Stimulated activated CD4-positive, alpha-beta T cell treated with anti-CD3 and anti-CD28 coated beads, Interleukin-4, amount 100 ng/mL, for 4 hours (primary cell): Measurements from ENCODE around the gene SRPK3.

ENCODE experiments used
- DNase-seq, 2 experiments: peaks; one replicate each; pipeline ENCODE4 v3.0.0-alpha.2; 2020

The SRPK3 gene

DNA sequence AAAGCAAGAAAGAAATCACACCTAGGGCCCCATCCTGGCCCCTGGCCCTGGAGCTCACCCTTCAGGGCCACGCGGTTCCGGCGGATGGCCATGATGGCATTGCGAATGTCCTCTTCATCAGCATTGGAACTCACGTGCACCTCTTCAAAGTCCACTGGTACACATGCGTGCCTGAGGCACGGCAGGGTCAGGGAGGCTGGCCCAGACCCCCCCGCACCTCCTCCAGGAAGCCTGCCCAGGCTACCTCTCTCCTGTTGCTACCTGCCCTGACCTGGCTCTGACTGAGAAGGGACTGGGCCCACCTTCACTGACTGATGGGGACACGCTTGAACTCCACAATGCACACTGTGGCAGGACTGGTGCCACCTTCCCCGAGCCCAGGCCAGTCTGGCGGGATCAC, 8.8 kb downstream of the SRPK3 start:
- DNase-seq = no peak

DNA sequence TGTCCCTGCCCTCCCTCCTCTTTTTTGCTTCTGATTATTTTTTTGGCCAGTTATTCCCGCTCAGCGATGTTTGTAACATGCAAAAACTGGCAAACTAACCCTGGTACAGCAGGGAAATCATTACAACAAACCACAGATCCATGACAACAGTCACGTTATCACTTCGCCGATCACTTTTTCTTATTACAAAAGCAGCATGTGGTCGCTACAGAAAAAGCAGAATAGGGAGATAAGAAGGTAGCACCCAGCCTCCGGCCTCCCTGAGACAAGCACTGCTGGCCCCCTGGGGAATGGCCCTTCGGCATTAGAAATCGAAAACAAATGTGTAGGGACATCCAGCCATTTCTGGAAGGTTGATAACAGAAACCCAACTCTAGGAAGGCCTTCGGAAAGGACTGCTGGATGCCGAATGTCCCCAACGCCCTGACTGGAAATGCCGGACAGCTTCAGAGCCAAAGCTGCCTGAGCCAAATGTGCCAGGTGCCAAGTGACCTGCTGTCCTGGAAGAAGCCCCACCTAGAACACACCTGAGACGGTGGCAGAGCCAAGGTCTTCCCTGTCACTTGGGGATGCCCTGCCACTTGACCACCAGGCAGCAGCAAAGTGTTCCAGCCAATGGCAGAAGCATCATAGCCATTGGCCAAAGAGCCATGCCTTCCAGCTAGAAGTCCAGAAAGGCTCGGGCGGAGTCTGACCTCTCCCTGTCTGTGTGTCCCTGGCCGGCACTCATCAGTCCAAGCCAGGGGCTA, 10.4 kb downstream of the SRPK3 start:
- no peak for DNase-seq

DNA sequence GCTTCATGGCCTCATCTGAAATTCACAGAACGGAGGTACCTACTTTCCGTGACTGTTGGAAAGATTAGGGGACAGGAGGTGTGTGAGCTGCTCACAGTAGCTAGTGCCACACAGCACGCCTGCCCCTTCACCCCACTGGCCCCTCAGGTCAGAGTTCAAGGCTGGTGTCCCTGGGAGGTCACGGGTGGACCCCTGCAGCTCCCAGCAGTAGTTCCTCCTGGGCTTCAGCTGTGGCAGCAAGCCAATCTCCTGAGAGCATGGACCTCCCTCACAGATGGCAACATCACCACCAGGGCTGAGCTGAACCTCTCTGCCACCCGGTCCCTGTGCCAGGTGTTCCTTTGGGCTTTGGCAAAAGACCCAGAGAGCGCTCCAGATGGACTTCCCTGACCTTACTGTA, 11.5 kb downstream of the SRPK3 start:
- no peak for DNase-seq

DNA sequence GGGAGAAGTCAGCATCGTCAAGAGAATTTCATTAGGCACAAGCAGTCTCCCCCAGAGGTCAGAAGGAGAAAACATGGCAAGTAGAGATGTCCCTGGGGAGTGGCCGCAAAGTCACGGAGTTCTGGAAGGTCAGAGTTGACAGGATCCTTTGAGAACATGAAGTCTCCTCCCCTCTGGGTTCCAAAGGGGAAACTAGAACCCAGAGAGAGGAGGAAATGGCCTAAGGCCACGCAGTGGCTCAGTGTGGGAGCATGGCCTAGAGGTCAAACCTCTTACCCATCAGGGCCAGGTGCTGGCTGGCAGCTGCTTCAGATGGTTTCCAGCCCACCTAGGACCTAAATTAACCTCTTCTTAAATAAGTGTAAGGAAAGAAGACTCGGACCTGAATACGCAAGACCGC, 12.4 kb downstream of the SRPK3 start:
- no peak for DNase-seq

DNA sequence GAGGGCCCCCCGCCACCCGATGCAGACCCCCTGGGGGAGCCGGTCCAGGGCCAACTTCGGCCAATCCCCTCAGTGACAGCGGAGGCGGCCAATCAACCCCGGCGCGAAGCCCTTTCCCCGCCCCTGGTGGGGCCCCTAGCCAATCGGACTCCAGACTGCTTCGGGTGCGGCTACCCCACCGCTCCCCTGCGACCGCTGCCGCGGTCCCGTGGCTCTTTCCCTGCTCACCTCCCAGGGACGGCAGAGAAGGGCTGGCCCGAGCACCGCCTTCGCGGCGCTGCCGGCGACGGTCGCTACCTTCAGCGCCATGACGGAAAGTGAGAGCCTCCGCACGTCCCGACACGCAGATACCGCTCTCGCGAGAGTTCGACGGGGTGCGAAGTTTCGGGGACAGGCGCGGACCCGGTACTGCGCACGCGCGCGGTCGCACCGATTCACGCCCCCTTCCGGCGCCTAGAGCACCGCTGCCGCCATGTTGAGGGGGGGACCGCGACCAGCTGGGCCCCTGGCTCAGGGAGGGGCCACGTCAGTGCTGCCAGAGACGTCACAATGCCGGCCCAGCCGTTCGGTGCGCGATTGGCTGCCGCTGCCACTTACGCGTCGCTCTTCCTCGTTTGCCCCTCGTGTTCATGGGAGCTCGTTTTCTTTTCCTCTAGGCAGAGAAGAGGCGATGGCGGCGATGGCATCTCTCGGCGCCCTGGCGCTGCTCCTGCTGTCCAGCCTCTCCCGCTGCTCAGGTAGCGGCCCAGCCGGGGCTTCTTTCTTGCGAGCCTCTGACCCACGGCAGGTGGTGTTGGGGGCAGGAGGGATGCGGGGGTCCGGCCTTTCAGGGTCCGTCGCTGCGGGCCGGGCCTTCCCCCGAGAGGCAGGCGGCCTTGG, 13.4 kb downstream of the SRPK3 start, which contains the start of the genes IDH3G and SSR4:
TSS of gene IDH3G (minus strand) at position 358 of the 879 bp plus-strand sequence. CDS start at position 309, 49 bp downstream.
TSS of gene SSR4 (plus strand) at position 651 of the 879 bp plus-strand sequence. CDS start at position 671, 20 bp downstream.
- peak; percentile 86 to 93 for DNase-seq

DNA sequence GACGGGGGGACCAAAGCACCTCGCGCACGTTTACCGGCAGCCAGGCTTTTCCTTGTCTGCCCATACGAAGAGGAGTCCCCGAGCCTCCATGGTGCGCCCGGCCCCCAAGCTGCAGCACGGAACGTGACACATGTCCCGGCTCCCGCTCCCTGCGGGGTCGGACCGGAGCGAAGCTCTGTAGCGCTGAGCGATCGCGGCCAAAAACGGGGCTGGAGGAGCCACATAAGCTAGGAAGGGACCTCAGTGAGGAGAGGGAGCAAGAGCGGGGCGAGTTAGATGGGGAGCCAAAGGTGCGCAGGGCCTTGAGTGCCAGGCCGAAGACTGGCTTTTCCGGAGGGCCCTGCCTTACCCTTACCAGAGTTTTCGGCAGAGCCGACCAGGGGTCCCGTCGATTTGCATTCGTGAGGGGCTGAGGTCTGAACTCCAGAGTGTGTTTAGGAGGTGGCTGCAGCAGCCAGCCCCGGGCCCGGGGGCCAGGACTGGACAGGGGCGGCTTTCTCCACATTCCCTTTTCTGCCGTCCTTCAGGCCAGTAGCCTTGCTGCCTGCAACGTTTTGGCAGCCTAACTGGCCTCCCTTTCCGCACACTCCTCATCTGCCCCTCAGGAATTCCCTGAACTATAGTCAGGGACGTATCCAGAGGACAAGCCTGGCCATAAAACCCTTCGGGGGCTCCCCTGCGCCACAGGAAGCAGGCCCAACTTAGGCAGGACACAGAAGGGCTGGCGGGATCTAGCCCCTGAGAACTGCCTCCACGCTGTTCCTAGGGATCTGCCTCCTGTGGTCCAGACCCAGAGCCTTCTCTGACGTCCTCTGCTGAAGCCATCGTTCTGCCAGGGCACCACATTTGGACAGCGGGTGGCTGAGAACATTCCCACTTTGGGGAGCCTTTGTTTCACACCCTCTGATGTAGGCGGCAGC, 14.3 kb downstream of the SRPK3 start:
- DNase-seq = peak in 1 of 2 experiments; percentile 11

DNA sequence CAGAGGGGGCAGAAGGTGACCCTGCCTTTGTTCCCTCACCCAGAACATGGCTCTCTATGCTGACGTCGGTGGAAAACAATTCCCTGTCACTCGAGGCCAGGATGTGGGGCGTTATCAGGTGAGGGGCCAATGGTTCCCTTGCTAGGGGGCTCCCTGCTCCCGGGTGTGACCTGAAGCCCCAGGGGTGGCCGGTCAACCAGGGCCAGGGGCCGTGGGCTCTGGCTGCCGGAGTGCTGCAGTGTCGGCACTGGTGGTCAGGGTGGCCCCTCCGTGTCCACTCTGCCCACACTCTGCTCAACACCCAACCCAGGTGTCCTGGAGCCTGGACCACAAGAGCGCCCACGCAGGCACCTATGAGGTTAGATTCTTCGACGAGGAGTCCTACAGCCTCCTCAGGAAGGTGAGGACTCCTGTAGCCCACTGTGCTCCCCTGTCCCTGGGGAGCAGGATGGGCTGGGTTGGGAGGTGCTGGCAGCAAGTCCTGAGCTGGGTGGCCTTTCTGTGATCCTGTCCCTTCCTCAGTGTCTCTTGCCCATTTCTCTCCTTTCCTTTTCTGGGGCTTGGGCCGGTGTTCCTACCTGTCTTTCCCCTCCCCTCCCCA, 16.7 kb downstream of the SRPK3 start:
- DNase-seq = no peak

DNA sequence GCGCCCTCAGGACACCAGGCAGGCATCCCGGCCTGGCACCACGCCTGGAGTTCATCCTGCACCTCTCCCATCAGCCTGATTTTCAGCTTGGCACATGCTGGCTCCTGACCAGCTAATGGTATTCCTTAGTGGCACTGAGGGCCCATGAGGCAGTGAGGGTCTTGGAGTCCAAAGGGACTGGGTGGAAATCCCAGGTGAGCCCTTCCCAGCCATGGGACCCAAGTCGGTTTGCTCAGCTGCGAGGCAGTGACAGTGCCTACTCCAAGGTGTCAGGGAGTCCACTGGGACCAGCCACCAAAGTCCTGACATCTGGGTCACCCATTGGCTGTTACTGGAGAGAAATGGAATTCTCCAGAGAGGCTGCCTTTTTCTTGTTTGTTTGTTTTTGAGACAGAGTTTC, 18.5 kb downstream of the SRPK3 start:
- DNase-seq = no peak

DNA sequence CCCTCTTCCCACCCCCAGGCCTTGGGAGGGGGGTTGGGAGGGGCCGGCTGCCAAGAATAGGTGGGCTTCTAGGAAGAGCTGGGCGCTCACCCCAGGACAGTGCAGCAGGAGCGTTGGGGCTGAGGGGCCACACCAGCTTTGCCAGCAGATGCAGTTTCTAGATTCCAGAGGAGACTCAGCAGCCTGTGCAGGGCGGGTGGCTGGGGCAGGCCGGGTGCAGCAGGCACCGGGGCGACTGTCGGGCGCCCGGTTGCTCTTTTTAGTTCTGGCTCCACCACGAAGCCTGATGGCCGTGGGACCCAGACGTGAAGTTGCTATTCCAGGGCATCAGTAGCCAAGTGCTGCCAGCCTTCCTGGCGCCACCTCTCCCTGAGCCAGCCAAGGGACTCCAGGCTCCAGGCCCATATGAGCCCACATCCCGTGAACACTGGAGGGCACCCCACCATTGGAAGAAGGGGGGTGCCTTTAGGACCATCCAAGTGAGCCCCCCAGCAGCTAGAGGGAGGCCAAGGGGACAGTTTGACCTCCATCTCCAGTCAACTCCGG, 19.4 kb downstream of the SRPK3 start:
- DNase-seq = no peak

DNA sequence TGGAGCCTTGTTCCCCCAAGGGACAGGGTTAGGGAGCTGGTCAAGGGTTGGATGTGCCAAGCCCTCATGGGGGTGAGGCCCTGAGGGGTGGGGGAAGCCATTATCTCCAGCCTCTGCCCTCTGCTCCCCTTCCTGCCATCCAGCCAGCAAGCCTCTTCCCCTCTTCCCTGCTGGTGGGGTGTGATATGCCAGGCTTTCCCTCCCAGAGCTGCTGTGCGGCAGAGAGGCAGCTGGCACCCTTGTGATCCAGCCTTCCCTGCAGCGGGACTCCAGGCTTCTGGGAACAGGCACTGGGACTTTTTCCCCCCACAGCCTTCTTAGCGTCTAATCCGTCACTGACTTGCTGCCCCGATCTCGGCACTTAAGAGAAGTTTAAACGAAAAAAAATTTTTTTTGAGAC, 19.9 kb downstream of the SRPK3 start:
- no peak for DNase-seq

DNA sequence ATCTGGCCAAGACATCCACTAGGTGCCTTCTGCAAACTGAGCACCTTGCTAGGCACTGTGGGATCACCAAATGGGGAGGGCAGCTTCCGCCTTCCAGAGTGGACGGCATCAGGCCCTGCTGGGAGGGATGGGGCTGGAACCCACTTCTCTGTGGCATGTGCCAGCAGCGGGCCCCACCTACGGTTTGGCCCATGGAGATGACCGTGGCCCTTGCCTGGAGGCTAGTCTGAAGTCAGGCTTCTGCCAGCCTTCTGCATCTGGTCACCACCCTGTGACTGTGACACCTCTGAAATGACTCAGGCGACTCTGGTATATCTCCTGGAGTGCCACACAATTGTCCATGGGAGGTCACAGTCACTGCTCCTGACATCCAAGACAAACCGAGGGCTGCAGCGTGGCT, 20.8 kb downstream of the SRPK3 start:
- no peak for DNase-seq

DNA sequence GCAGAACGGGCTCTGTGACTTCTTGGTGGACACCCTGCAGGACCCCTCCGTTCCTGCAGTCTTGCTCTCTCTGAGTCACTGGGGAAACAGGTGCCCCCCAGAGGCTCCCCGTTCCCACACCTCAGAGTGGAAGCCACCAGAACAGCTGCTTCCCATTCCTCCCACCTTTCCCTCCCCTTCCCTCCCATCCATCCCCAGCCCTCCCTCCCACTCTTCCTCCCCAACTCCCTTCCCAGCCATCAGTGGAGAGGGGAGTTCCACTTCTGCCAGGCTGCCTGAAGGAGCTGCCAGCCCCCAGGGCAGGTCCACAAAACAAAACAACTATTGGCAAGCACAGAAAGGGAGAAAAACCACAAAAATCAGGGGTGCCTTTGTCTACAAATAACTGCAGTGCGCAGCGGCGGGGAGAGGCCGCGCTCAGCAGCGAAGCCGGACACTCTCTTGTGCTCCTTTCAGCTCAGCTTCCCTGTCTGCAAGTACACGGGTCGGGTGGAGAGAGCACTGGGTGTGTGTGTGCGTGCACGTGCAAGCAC, 21.7 kb downstream of the SRPK3 start:
- no peak for DNase-seq

DNA sequence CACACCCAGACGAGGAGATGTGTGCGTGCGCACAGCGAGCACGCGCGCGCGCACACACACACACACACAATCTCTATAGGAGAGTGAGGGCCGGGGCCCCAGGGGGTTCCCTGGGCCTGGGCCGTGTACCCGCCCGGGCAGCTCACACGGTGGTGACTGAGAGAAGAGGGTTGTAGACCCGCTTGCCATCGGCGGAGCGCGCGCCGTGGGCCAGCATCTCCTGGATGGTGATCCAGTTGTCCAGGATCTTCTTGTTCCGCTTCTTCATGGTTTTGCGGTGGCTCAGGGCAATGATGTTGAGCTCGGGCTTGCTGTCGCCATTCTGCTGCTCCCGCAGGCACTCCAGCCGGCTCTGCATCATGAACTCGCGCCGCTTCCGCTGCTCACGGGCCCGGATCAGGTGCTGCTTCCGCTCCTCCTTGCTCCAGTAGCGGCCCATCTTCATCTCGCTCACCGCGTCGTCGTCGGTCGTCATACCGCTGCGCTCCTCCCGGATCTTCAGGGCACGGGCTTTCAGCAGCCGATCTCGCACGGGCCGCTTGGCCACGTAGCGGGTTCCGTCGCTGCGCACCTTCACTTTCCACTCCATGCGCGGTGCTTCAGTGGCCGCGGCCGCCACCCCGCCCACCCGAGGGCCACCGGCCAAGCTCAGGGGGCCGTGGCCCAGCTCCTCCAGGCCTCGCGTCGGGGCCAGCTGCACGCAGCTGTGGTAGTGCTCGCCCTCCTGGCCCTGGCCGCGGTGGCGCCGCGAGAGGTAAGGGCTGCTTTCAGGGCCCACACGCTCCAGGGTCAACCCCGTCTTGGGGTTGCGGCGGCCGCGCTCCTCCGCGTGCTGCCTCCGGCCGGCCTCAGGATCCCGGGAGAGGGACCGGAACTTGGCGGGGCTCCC, 22.6 kb downstream of the SRPK3 start:
- DNase-seq = no peak

DNA sequence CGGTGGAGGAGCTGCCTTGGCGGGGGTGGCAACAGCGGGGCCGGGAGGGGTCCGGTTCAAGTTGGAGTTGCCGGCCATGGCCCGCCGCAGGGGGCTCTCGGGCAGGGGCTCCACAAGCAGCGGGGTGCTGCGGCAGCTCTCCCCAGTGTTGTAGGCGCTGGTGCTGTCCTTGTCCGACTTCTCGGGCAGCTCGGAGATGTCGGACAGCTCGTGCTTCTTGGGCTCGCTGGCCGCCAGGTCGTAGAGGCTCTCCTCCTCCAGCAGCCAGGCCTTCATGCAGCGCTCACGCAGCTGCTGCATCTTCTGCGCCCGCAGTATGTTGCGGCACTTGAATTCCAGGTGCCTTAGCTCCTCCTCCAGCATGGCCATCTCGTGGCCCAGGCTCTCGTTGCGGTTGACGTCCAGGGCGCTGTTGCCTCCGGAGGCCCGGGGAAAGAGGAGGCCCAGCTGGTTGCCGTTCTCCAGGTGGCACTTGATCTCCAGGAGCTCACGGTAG, 23.3 kb downstream of the SRPK3 start:
- DNase-seq = no peak

DNA sequence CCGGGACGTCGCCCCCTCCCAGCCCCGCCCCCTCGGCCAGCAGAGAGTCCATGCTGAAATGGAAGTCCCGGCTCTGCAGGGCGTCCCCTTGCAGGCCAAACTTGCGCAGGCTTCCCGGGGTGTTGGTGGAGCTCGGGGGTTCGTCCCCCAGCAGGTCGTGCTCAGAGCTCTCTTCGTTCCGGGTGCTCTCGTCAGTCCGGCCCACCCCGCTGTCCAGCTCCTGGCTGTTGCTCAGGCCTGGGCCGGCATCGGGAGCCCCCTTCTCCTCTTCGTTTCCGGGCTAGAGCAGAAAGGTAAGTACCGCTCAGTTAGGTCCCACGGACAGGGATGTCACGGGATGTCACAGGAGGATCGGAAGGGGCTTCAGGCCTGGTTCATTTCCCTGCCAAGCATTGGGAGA, 23.8 kb downstream of the SRPK3 start:
- DNase-seq = no peak

DNA sequence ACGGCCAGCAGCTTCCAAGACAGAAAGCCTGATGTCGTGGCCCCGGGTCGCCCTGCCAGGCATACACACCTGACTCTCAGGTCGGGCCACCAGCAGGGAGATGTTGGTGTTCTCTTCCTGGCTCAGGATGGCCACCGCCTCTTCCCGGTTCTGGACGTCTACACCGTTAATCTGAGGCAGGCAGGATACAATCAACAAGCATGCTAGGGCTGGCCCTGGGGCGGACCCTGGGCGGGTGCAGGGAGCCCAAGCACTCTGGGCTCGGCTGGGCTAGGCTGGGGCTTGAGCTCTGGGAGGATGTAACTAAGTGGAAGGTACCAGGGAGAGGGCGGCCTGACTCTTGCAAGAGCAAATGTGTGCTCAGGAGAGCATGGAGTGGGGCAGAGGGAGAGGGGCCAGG, 24.6 kb downstream of the SRPK3 start:
- no peak for DNase-seq

DNA sequence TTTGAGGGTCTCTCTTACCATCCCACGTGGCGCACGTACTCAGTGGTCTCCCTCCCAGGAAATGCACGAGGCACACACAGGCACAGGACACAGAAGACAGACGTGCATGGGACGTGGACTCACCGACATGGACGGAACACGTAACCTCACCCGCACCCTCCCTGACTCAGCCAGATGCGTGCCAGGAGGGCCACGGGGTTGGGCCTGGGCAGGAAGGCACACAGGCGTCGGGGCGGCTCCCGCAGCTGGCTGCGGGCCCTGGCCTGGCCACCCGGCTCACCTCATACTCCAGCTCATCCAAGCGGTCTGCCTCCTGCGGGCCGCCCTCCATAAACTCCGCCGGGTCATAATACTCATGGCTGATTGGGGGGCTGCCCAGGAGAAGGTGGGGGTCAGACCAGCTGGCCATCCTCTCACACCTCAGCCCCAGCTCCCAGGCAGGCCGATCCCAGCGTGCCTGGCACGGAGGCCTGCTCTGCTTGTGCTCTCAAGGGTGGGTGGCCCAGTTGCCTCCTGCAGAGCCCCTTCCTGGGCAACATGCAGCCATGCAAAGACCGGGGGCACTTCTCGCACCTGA, 26.2 kb downstream of the SRPK3 start:
- no peak for DNase-seq

DNA sequence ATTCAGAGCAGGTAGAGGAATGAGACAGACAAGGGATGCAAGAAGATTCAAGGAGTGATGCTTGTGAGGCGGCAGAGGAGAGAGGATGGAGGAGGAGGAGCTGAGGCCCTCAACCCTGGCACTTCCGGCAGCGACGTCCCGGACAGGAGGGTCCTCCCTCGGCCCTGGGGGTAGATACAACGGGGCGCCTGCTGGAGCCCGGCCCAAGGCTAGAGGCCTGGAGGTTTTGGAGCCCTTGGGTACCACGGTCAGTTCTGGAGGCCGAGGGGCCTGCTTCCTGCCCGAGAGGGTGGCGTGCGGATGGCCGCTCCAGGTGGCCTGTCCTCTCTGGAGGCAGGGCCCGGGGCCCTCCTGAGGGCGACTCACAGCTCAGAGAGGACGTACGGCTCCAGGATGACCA, 27.1 kb downstream of the SRPK3 start:
- DNase-seq = no peak

DNA sequence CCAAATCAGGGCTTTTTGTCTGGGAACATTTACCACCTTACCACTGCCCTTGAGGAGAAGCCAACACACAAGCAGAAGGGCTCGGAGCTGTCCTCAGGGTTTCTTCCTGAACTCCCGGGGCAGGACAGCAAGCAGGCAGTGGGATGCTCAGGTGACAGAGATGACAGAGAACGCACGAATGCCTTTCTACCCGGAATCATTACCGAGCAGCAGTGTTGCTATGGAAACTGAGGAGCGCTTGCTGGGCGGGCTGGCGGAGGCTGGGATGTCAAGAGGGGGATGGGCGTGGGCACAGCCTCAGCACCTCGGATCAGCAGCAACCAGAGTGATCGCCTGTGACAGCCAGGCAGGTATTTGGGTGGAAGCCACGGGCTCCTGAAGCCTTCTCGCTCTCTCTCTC, 31.4 kb downstream of the SRPK3 start:
- DNase-seq = no peak

DNA sequence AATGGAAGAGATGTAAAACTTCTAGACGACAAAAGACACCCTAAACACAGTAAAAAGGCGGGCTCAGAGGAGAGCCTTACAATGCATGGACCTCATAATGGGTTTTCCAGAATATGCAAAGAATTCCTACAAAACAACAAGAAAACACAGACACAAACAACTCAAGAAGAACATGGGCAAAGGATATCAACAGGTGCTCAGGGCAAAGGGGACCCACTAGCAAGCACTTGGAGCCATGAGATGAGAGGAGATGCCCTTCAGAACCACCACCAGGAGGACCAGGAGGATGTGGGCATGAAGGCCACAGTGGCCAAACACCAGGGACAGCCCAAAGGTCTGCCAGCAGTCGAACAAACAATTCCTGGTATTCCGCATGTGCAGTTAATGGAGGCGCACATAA, 32.3 kb downstream of the SRPK3 start:
- DNase-seq = no peak
